HG03064 (cell line): Measurements from ENCODE around the gene CYP39A1.

Experiments
- ATAC-seq: cut with Tn5 transposase; IDR thresholded peaks from one replicate; pipeline ENCODE4 v1.9.1; 2021; ENCODE audit warnings: low read depth; ENCODE audit not compliant: unreplicated experiment

CYP39A1 gene

GRCh38 chr6:46525583-46525982 is 127.0 kb downstream of the CYP39A1 start:
- ATAC-seq: no peak

DNA sequence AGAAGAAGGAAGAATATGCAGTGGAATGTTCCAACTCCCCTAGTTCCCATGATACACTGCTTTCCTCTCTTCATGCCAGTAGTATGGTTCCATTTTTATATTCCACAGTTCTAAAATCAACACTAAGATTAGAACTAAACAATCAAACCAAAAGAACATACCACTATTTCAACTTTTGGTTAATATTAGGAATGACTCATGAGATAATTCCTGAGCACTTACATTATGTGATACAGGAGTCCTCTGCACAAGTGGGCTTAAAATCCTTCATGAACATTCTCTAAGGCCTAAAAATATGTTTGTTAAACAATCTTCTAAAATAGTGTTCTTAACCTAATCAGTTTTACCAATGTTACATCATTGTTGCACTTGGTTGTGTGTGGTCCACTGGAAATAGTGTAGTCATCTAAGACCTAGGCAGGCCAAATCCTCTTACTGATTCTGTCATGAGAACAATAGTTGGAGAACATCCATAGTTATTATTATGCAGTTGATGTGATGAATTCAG is 131.1 kb downstream of the CYP39A1 start:
- ATAC-seq: no peak

GRCh38 chr6:46517202-46517601 is 135.4 kb downstream of the CYP39A1 start:
- ATAC-seq: no peak

- ATAC-seq: no peak
Observed at GRCh38 chr6:46513533-46513932, 139.1 kb downstream of the CYP39A1 start.

- no peak for ATAC-seq
Observed at GRCh38 chr6:46511320-46511719, 141.3 kb downstream of the CYP39A1 start.

- ATAC-seq: no peak
Observed at GRCh38 chr6:46510651-46511050, 142.0 kb downstream of the CYP39A1 start.

- no peak for ATAC-seq
Observed at GRCh38 chr6:46509981-46510510, 142.6 kb downstream of the CYP39A1 start.

DNA sequence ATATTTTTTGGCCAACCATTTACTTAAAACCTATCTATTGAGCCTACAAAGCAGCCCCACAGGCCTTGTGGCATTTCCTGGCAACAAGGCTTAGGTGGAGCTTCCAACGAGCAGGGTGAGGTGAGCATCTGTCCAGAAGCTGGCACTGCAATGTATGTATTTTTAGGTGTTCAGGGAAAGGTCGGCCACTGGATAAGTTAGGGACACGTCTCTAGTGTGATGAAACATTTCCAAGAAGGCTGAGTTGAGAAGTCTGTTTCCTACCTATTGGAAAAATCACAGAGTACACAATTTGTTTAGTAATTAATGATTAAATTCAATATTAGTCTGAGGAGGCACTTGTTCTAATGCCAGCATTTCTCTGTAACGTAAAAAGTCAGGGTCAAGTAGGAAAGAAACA is 143.6 kb downstream of the CYP39A1 start:
- no peak for ATAC-seq

DNA sequence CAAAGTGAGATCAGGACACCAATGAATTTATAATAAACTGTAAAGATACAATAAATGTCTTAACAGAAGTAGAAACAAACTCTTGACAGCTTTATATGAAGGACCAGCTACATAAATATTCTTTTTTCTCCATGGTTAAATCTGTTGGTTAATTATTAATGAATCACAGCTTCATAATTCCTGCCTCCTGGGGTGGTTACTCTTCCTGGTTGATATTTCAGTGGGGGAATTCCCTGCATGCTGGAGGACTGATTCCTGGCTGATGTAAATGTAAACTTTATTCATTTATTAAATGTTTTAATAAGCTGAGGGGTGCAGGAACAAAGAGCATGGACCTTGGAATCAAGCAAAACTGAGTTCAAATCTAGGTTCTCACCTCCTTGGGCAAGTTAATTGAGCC is 145.2 kb downstream of the CYP39A1 start:
- no peak for ATAC-seq

DNA sequence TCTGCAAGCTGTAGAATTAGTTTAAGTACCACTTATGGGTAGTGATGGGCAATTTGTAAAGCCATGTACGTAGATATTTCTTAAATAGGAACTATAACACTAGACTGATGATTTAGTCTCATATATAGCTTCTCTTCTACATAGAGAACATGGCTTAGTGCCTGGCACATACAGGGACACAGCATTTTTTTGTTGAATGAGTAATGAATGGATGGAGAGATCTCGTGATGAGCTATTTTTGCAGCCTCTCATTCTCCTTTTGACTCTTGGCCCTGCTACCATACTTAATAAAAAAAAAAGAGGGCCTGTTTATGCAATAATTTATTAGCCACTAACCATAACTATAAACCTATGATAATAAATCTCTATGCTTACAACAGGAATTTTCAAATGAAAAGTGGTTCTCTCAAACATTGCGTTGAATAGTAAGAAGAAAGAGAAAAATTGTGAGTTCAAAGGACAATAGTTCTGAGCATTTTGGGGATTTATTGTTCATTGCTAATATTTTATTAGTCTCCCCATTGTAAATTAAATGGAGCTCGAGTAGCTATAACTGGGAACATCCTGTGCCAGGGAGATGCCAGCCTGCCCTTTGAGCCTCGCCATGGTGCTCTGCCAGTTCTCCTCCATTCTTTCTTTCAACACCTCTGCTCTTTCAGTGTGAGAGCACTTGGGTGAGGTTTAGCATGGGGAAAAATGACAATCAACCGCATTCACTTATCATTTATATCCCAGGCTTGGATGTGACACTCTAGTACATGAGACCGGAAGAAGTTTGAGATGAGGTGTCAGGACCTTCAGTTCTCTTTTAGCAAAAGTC is 146.7 kb downstream of the CYP39A1 start:
- no peak for ATAC-seq

GRCh38 chr6:46504242-46504641 is 148.4 kb downstream of the CYP39A1 start:
- ATAC-seq: no peak

- no peak for ATAC-seq
Observed at GRCh38 chr6:46502486-46503119, 150.0 kb downstream of the CYP39A1 start.

DNA sequence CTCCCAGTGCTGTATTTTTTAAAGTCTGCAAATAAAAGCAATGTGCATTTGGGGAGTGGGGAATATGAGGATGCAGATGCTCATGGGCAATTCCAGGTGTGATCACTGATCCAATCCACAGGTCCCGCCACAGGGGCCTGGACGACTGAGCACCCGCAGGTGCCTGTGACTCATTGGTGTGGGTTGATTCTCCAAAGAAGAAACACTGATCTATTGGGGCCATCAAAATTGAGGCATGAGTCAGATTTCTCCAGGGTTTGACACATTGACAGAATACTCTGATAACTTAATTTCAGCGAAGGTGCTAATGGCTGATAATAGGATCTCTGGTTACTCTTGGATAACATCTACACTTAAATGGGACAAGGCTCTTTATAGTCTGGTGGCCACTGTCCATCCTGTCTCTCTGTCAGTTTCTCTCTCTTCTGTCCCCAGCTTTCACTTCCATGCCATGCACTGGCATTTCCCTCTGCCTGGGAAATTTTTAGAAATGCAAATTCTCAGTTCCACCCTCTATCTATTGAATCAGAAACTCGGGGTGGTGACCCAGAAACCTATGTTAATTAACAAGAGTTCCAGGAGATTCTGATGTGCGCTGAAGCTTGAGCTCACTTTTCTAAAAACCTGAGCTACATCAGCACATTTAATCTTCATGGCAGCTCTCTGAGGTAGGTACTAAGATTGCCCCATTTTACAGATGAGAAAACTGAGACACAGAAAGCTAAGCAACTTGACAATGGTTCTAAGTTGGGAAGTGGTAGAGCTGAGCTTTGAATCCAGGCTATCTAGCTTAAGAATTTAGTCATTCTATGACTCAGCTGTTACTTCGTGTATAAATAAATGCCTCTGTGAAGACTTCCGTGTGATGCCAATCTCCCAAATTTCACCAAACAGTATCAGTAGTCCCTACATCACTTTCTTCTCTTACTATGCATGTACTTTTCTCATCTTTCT is 151.2 kb downstream of the CYP39A1 start:
- ATAC-seq: no peak

GRCh38 chr6:46500382-46500781 is 152.2 kb downstream of the CYP39A1 start:
- ATAC-seq: no peak
